ENCODE results near the gene DEDD2. TPM values are rescaled to one million over a fixed set of nuclear protein-coding genes. Genes with fewer than 3 reads are reported as not detected.
"Not testable (repeated sequence)": the region's sequence is repeated elsewhere in the genome, so short reads cannot be mapped to it uniquely, and the experiment has no call there.

DEDD2 gene
- polyA plus RNA-seq = 69.9 and 72.8 TPM in 2 replicates
- polyA minus RNA-seq = 45.7 and 51.6 TPM in 2 replicates

- H4K20me1 ChIP-seq (ENCODE audit: insufficient read depth) = peaks cover 8% of the 10 kb centered on the region
- H3K36me3 ChIP-seq (ENCODE audit: insufficient read depth, low read length) = no peaks in the 10 kb centered on the region
- H3K9me3 ChIP-seq (ENCODE audit: low read length) = no peaks in the 10 kb centered on the region
- H3F3A ChIP-seq (ENCODE audit: insufficient read depth, low read length, poor library complexity, severe bottlenecking) = peaks cover 7% of the 10 kb centered on the region
- H3K9ac ChIP-seq (ENCODE audit: low read length) = peak within 1 kb of the TSS; percentile 90
- peak within 1 kb of the TSS; percentile 97 for H3K4me3 ChIP-seq (ENCODE audit: low read length)
- peak; percentile 74 for TF ChIP-seq POLR2AphosphoS5 (IDR thresholded peaks at IDR 0.05)
- peak; percentile 23 for TF ChIP-seq SMC3 (conservative IDR thresholded peaks at IDR 0.05; ENCODE audit: poor library complexity)
- TF ChIP-seq EP300 (conservative IDR thresholded peaks at IDR 0.05; ENCODE audit: poor library complexity, severe bottlenecking) = peak; percentile 35
- TF ChIP-seq REST (IDR thresholded peaks at IDR 0.05; ENCODE audit: borderline replicate concordance) = no peak
- peak; percentile 27 for TF ChIP-seq RAD21 (conservative IDR thresholded peaks at IDR 0.05)
- TF ChIP-seq, protein P1, sequence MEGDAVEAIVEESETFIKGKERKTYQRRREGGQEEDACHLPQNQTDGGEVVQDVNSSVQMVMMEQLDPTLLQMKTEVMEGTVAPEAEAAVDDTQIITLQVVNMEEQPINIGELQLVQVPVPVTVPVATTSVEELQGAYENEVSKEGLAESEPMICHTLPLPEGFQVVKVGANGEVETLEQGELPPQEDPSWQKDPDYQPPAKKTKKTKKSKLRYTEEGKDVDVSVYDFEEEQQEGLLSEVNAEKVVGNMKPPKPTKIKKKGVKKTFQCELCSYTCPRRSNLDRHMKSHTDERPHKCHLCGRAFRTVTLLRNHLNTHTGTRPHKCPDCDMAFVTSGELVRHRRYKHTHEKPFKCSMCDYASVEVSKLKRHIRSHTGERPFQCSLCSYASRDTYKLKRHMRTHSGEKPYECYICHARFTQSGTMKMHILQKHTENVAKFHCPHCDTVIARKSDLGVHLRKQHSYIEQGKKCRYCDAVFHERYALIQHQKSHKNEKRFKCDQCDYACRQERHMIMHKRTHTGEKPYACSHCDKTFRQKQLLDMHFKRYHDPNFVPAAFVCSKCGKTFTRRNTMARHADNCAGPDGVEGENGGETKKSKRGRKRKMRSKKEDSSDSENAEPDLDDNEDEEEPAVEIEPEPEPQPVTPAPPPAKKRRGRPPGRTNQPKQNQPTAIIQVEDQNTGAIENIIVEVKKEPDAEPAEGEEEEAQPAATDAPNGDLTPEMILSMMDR (IDR thresholded peaks at IDR 0.05; ENCODE audit: poor library complexity, severe bottlenecking) = peak; percentile 39
- peak; percentile 59 for TF ChIP-seq MXI1 (conservative IDR thresholded peaks at IDR 0.05; ENCODE audit: poor library complexity, severe bottlenecking)
- TF ChIP-seq TAF1 (IDR thresholded peaks at IDR 0.05; ENCODE audit: low read depth) = no peak
- no peak for TF ChIP-seq EZH2 (IDR thresholded peaks at IDR 0.05; ENCODE audit: borderline replicate concordance, insufficient read depth, low read length, poor library complexity, severe bottlenecking)
- no peaks in the 10 kb centered on the region for H3K9me2 ChIP-seq (ENCODE audit: insufficient read depth, low read length)
- peak within 1 kb of the TSS; percentile 89 for H2AFZ ChIP-seq (ENCODE audit: low read depth, low read length)
- no peaks in the 10 kb centered on the region for H3K27me3 ChIP-seq (ENCODE audit: insufficient read depth, low read depth, low read length)
- H3K4me2 ChIP-seq (ENCODE audit: low read length) = peak within 1 kb of the TSS; percentile 91
- H3K27ac ChIP-seq (ENCODE audit: low read length) = peak within 1 kb of the TSS; percentile 77
- peaks cover 41% of the 10 kb centered on the region for H3K79me2 ChIP-seq (replicated peaks; ENCODE audit: insufficient read depth, low read length)
Measured at GRCh38 chr19:42217520-42218437, at the start of gene DEDD2. DEDD2 (minus strand) TSS chr19:42217677; CDS start chr19:42217007, 670 bp downstream.

GRCh38 chr19:42266928-42267603 lies 49.6 kb upstream of the DEDD2 start:
- H3K4me3 ChIP-seq (ENCODE audit: low read length) = peak overlapping the region; percentile 73

GRCh38 chr19:42266105-42266504 lies 48.6 kb upstream of the DEDD2 start:
- H3K4me2 ChIP-seq (ENCODE audit: low read length); H3K27me3 ChIP-seq (ENCODE audit: insufficient read depth, low read depth, low read length); H3K27ac ChIP-seq (ENCODE audit: low read length); H2AFZ ChIP-seq (ENCODE audit: low read depth, low read length); H3F3A ChIP-seq (ENCODE audit: insufficient read depth, low read length, poor library complexity, severe bottlenecking); H3K36me3 ChIP-seq (ENCODE audit: insufficient read depth, low read length); H3K9ac ChIP-seq (ENCODE audit: low read length); H4K20me1 ChIP-seq (ENCODE audit: insufficient read depth); H3K9me3 ChIP-seq (ENCODE audit: low read length); H3K9me2 ChIP-seq (ENCODE audit: insufficient read depth, low read length); H3K4me3 ChIP-seq (ENCODE audit: low read length): not testable (repeated sequence)
- H3K79me2 ChIP-seq (replicated peaks; ENCODE audit: insufficient read depth, low read length) = peaks cover 18% of the 10 kb centered on the region

More at GRCh38 chr19:42266928-42267603, 49.6 kb upstream of the DEDD2 start:
- Histone ChIP-seq H3K27ac (ENCODE audit: low read length) (peak overlapping the region; percentile 97), H3K79me2 (replicated peaks; ENCODE audit: insufficient read depth, low read length) (peaks cover 25% of the 10 kb centered on the region), H3K9ac (ENCODE audit: low read length) (peak overlapping the region; percentile 83)
- H3K4me2 ChIP-seq (ENCODE audit: low read length); H3K27me3 ChIP-seq (ENCODE audit: insufficient read depth, low read depth, low read length); H4K20me1 ChIP-seq (ENCODE audit: insufficient read depth); H3K9me2 ChIP-seq (ENCODE audit: insufficient read depth, low read length); H3K36me3 ChIP-seq (ENCODE audit: insufficient read depth, low read length); H3K9me3 ChIP-seq (ENCODE audit: low read length); H3F3A ChIP-seq (ENCODE audit: insufficient read depth, low read length, poor library complexity, severe bottlenecking); H2AFZ ChIP-seq (ENCODE audit: low read depth, low read length): not testable (repeated sequence)
